HepG2 (cell line): Measurements from ENCODE around the gene ECT2. TPM values are rescaled to one million over a fixed set of nuclear protein-coding genes. Genes with fewer than 3 reads are reported as not detected.

Source experiments
- ATAC-seq: fragments of 200-7000 bp; cut with Tn5 transposase; 3 replicates; pipeline ENCODE4 v1.9.1; 2020; ENCODE audit warnings: mild to moderate bottlenecking, moderate library complexity
- BruUV-seq: library from RNA; stranded (reverse); fragments of 400-500 nt; replicated peaks from 2 replicates; lab custom pipeline; 2021; lab: Mats Ljungman, UMichigan
- CTCF ChIA-PET: fragments of 300-600 bp; formaldehyde crosslinking; extraction: SDS; loops from one replicate; lab custom pipeline; 2021; ENCODE audit warnings: low total read pairs, inconsistent platforms, low intra/inter-chr PET ratio; lab: Yijun Ruan, JAX
- POLR2A ChIA-PET: fragments of 350-600 bp; sonication (Branson Sonifier 250); formaldehyde crosslinking; loops from one replicate; lab custom pipeline; 2020; ENCODE audit warnings: antibody characterized with exemption, inconsistent platforms; lab: Yijun Ruan, JAX
- DNase-seq: peaks from one replicate; pipeline ENCODE4 v3.0.0-alpha.2; 2015; ENCODE audit warnings: low spot score
- FAIRE-seq: peaks from 3 replicates; lab custom pipeline; 2011; peaks lifted over from hg19 to GRCh38; lab: Jason Lieb, UNC
- H2AFZ ChIP-seq: one replicate; pipeline ENCODE4 v1.6.1; 2011; ENCODE audit warnings: low read length, inconsistent platforms
- H3K27ac ChIP-seq: fragments of 300-600 bp; 3 replicates; pipeline ENCODE4 v1.8.0; 2011; ENCODE audit warnings: mixed run types, mild to moderate bottlenecking, mixed read lengths, low read length, inconsistent platforms; ENCODE audit not compliant: insufficient read depth; ENCODE audit errors: extremely low read length
- H3K27me3 ChIP-seq, 2 experiments: fragments of 200-600 bp in 1 of 2; 2 replicates in 1 of 2; 3 replicates in 1 of 2; pipeline versions ENCODE4 v1.6.0 to v1.8.0; 2011; ENCODE audit warnings: low read length in 2 of 2, mild to moderate bottlenecking in 2 of 2, moderate library complexity in 2 of 2, inconsistent platforms in 1 of 2; ENCODE audit not compliant: insufficient read depth in 2 of 2, control insufficient read depth in 1 of 2
- H3K36me3 ChIP-seq, 2 experiments: fragments of 200-600 bp in 1 of 2; replicated peaks in 1 of 2; 2 replicates in 1 of 2; 3 replicates in 1 of 2; pipeline versions ENCODE4 v1.5.1 to v1.8.0; 2011; ENCODE audit warnings: low read length in 2 of 2, inconsistent platforms in 1 of 2; ENCODE audit not compliant: insufficient read depth in 2 of 2, control insufficient read depth in 1 of 2
- H3K4me1 ChIP-seq: 2 replicates; pipeline ENCODE4 v1.5.1; 2012; ENCODE audit warnings: low read length, inconsistent platforms; ENCODE audit not compliant: insufficient read depth
- H3K4me2 ChIP-seq: 2 replicates; pipeline ENCODE4 v1.6.0; 2011; ENCODE audit warnings: low read depth, low read length, inconsistent platforms
- H3K4me3 ChIP-seq, 3 experiments: fragments of 200-600 bp in 1 of 3; sonication (generic), shearing (Covaris generic) in 1 of 3; replicated peaks in 1 of 3; 2 replicates each; pipeline ENCODE4 v1.5.1; 2011 to 2016; ENCODE audit warnings: low read length in 3 of 3, inconsistent platforms in 2 of 3, low read depth in 2 of 3, mild to moderate bottlenecking in 2 of 3, control low read depth in 1 of 3, mixed read lengths in 1 of 3; ENCODE audit not compliant: insufficient read depth in 1 of 3
- H3K79me2 ChIP-seq: one replicate; pipeline ENCODE4 v1.6.1; 2011; ENCODE audit warnings: low read length, inconsistent platforms; ENCODE audit not compliant: insufficient read depth
- H3K9ac ChIP-seq: 2 replicates; pipeline ENCODE4 v1.6.0; 2011; ENCODE audit warnings: mild to moderate bottlenecking, low read depth, low read length, inconsistent platforms; ENCODE audit not compliant: insufficient read depth
- H3K9me3 ChIP-seq: 2 replicates; pipeline ENCODE4 v1.5.1; 2012; ENCODE audit warnings: mild to moderate bottlenecking, low read length
- H4K20me1 ChIP-seq: 2 replicates; pipeline ENCODE4 v1.6.0; 2011; ENCODE audit warnings: inconsistent platforms, mild to moderate bottlenecking, low read length, moderate library complexity; ENCODE audit not compliant: insufficient read depth
- GATA4 ChIP-seq: sonication (generic); IDR thresholded peaks from 2 replicates; pipeline ENCODE4 v1.6.1; 2016; ENCODE audit warnings: antibody characterized with exemption, low read depth, borderline replicate concordance
- IKZF1 ChIP-seq: fragments of 450-650 bp; IDR thresholded peaks from 2 replicates; pipeline ENCODE4 v1.7.1; 2016
- SKI ChIP-seq: fragments of 450-650 bp; IDR thresholded peaks from one replicate; pipeline ENCODE4 v1.6.1; 2018; ENCODE audit warnings: mild to moderate bottlenecking; ENCODE audit not compliant: partially characterized antibody
- ZBTB14 ChIP-seq: sonication (generic); formaldehyde crosslinking; IDR thresholded peaks from 2 replicates; pipeline ENCODE4 v1.4.0; 2020; ENCODE audit warnings: missing genetic modification reagents
- ZBTB38 ChIP-seq: sonication (generic); formaldehyde crosslinking; IDR thresholded peaks from 2 replicates; pipeline ENCODE4 v1.5.1; 2020; ENCODE audit warnings: mild to moderate bottlenecking, missing genetic modification reagents
- ZNF282 ChIP-seq: fragments of 450-650 bp; IDR thresholded peaks from 2 replicates; pipeline ENCODE4 v1.6.1; 2018; ENCODE audit not compliant: partially characterized antibody
- ZNF496 ChIP-seq: sonication (generic); formaldehyde crosslinking; IDR thresholded peaks from 2 replicates; pipeline ENCODE4 v1.8.1; 2023; ENCODE audit warnings: mild to moderate bottlenecking, moderate library complexity, missing genetic modification reagents; ENCODE audit not compliant: insufficient replicate concordance
- WGBS: methylation state at CpG from one replicate; pipeline ENCODE4 v1.1.6; 2017; ENCODE audit warnings: low lambda C conversion rate; 5-methylcytosine and 5-hydroxymethylcytosine counted together
- in situ Hi-C: cut with HindIII; loops from 2 replicates; pipeline ENCODE4 v1.10.0; 2017; ENCODE audit warnings: low pct_unique_long_range_greater_than_20kb; ENCODE audit not compliant: extremely low pct_ligation_motif_present
- intact Hi-C: fragments of 100-400 bp; cut with micrococcal nuclease; formaldehyde crosslinking; loops from one replicate; pipeline ENCODE4 v1.10.0; 2022; ENCODE audit not compliant: unreplicated experiment
- polyA plus RNA-seq, 8 experiments: library from polyadenylated mRNA; depleted of rRNA in 3 of 8; stranded (reverse) in 7 of 8; unstranded in 1 of 8; fragments of >200 nt; fragmentation: Illumina TruSeq in 4 of 8; extraction: Trizol in 4 of 8; gene quantifications; 2 replicates each; pipeline versions ENCODE4 v1.2.1 to v1.2.3, GENCODE V29; 2011 to 2016; ENCODE audit warnings: low read depth in 4 of 8, missing spikeins in 1 of 8, mixed read lengths in 1 of 8; ENCODE audit not compliant: insufficient read depth in 1 of 8
- total RNA-seq, 5 experiments: library from RNA; depleted of rRNA; stranded (reverse); fragments of >200 nt; fragmentation: Illumina TruSeq; extraction: Trizol; gene quantifications; 2 replicates each; pipeline ENCODE4 v1.2.3, GENCODE V29; 2016; ENCODE audit warnings: low read depth in 1 of 5

The ECT2 gene
- total and polyA plus RNA-seq, 2 of the 13 experiments (the other 11 are each of a cell fraction or from before 2014, with no cell fraction given) = 21.6 to 52.0 TPM

GRCh38 chr3:172782235-172782634 lies 31.7 kb downstream of the ECT2 start:
- no peaks in the 10 kb centered on the region for H3K9me3 ChIP-seq
- FAIRE-seq = no peak
- no peak overlapping the region for H3K4me2 ChIP-seq
- in situ Hi-C loops = no loop called here
- BruUV-seq = no TSS peak
- H3K9ac ChIP-seq = no peak overlapping the region
- H3K4me3 ChIP-seq = no peak overlapping the region
- WGBS = 97% methylated on average over 2 of the region's 2 CpGs
- intact Hi-C loops = no loop called here
- H3K79me2 ChIP-seq = no peaks in the 10 kb centered on the region
- DNase-seq = no peak
- H3K36me3 ChIP-seq = peaks cover 6 to 56% of the 10 kb centered on the region in 2 experiments; a peak in 4 of 5 replicates
- POLR2A ChIA-PET = no interaction called here
- no peaks in the 10 kb centered on the region for H3K4me1 ChIP-seq
- CTCF ChIA-PET = no interaction called here
- H2AFZ ChIP-seq = no peak overlapping the region
- TF ChIP-seq GATA4 (no peak), ZBTB38 (CRISPR knock-in tag) (no peak), IKZF1 (no peak), ZBTB14 (no peak)
- H4K20me1 ChIP-seq = no peaks in the 10 kb centered on the region
- no peak overlapping the region for H3K27ac ChIP-seq
- H3K27me3 ChIP-seq = no peaks in the 10 kb centered on the region
- no peak for ATAC-seq

DNA sequence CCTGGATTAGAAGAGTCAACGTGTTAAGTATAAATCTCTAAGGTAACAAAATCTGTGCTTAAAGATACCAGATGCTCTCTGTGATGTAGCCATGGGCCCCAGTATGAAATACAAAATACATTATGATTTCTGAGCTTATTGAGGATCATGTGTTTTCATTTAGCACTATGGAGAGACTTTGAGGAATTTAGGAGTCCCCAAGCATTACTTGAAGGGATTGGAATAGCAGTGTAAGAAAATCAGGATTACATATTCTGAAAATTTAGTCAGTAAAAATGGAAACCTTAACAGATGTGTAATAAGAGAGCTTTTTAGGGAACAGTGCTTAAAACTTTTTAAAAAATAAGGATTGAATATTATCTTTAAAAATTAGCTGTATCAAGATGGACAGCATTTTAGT lies 35.5 kb downstream of the ECT2 start:
- BruUV-seq = no TSS peak
- no peaks in the 10 kb centered on the region for H3K4me1 ChIP-seq
- WGBS = 98% methylated on average over 1 of the region's 1 CpG
- in situ Hi-C loops (no loop called here), intact Hi-C loops (no loop called here)
- H3K9me3 ChIP-seq = no peaks in the 10 kb centered on the region
- no peak overlapping the region for H3K4me3 ChIP-seq
- H3K79me2 ChIP-seq = no peaks in the 10 kb centered on the region
- H3K9ac ChIP-seq = no peak overlapping the region
- ChIA-PET CTCF (no interaction called here), POLR2A (no interaction called here)
- no peak overlapping the region for H3K4me2 ChIP-seq
- H2AFZ ChIP-seq = no peak overlapping the region
- TF ChIP-seq ZNF496 (CRISPR knock-in tag) (no peak), SKI (no peak), ZNF282 (no peak)
- no peaks in the 10 kb centered on the region for H3K27me3 ChIP-seq
- ATAC-seq (no peak), FAIRE-seq (no peak), DNase-seq (no peak)
- H4K20me1 ChIP-seq = no peaks in the 10 kb centered on the region
- peaks cover 9 to 76% of the 10 kb centered on the region in 2 experiments; a peak in 4 of 5 replicates for H3K36me3 ChIP-seq
- H3K27ac ChIP-seq = no peak overlapping the region
